Measurements from ENCODE around the gene MFAP1.

DNA sequence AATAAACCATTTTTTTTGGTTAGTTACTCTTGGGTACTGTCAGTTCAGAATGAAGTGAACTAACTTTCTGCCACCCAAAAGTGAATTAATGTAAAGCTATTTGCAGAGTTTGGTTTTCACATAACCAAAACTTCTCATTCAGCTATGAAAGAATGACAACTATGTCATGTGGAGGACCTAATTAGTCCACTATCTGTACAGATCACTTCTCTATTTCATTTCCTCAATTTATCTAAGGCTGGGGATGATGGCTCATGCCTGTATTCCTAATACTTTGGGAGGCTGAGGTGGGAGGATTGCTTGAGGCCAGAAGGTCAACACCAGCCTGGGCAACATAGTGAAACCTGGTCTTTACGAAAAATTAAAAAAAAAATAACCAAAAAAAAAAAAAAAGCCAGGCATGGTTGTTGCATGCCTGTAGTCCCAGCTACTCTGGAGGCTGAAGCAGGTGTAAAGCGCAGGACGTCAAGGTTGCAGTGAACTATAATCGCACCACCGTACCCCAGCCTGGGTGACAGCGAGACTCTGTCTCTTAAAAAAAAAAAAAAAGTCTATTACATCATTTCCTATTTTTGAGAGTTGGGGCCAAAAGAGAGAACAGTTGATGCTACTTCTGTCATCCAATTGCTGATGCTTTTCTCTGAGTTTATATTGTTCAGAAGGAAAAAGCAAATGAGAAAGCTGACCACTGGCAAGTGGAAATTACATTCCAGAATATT is 15.4 kb downstream of the MFAP1 start:
- TF ChIP-seq, protein P1, sequence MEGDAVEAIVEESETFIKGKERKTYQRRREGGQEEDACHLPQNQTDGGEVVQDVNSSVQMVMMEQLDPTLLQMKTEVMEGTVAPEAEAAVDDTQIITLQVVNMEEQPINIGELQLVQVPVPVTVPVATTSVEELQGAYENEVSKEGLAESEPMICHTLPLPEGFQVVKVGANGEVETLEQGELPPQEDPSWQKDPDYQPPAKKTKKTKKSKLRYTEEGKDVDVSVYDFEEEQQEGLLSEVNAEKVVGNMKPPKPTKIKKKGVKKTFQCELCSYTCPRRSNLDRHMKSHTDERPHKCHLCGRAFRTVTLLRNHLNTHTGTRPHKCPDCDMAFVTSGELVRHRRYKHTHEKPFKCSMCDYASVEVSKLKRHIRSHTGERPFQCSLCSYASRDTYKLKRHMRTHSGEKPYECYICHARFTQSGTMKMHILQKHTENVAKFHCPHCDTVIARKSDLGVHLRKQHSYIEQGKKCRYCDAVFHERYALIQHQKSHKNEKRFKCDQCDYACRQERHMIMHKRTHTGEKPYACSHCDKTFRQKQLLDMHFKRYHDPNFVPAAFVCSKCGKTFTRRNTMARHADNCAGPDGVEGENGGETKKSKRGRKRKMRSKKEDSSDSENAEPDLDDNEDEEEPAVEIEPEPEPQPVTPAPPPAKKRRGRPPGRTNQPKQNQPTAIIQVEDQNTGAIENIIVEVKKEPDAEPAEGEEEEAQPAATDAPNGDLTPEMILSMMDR (IDR thresholded peaks at IDR 0.05): no peak
- TF ChIP-seq POLR2A (IDR thresholded peaks at IDR 0.05) (no peak), POLR2AphosphoS5 (IDR thresholded peaks at IDR 0.05) (no peak)
